Measurements from ENCODE around the gene SIN3B.

SIN3B gene

GRCh38 chr19:16829822-16830289 lies 658 bp downstream of the SIN3B start:
- DNase-seq = no peak

GRCh38 chr19:16830679-16831078 lies 1.5 kb downstream of the SIN3B start:
- no peak for DNase-seq

DNA sequence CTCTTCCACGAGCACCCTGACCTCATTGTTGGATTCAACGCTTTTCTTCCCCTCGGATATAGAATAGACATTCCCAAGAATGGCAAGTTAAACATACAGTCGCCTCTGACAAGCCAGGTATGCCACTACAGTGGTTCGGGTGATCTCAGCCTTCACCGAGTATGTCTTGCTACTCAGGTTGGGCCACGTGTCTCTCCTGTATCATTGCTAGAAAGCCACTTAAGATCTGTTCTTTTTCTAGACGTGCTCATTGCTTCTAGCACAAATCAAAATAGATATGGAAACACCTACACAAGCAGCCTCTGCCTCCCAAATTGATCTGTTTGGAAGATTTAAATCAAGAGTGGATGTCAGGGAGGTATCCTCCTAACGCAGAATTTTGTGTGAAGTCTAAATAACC lies 2.3 kb downstream of the SIN3B start:
- no peak for DNase-seq

GRCh38 chr19:16834747-16835146 lies 5.5 kb downstream of the SIN3B start:
- DNase-seq = no peak

- DNase-seq = no peak
Measured at GRCh38 chr19:16836115-16837034, 7.2 kb downstream of the SIN3B start.

- DNase-seq = no peak
Measured at GRCh38 chr19:16837035-16837362, 7.8 kb downstream of the SIN3B start.

GRCh38 chr19:16841391-16841926 lies 12.3 kb downstream of the SIN3B start:
- no peak for DNase-seq

DNA sequence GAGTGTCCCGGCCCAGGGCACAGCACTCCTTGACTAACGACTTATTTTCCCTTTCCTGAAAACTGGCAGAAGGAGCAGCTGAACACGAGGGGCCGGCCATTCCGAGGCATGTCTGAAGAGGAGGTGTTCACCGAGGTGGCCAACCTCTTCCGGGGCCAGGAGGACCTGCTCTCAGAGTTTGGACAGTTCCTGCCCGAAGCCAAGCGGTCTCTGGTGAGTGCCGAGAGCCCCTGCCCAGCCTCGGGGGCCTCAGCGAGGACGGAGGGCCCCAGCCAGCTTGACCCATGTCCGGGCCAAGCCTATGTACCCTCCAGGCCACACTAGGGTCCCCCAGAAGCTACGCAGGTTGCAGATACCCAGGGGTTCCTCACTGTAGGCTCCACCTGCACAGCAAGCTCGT lies 17.7 kb downstream of the SIN3B start:
- DNase-seq = no peak

- DNase-seq = no peak
Measured at GRCh38 chr19:16847430-16847829, 18.2 kb downstream of the SIN3B start.

- no peak for DNase-seq
Measured at GRCh38 chr19:16849168-16849567, 20.0 kb downstream of the SIN3B start.

GRCh38 chr19:16850133-16850532 lies 20.9 kb downstream of the SIN3B start:
- no peak for DNase-seq

DNA sequence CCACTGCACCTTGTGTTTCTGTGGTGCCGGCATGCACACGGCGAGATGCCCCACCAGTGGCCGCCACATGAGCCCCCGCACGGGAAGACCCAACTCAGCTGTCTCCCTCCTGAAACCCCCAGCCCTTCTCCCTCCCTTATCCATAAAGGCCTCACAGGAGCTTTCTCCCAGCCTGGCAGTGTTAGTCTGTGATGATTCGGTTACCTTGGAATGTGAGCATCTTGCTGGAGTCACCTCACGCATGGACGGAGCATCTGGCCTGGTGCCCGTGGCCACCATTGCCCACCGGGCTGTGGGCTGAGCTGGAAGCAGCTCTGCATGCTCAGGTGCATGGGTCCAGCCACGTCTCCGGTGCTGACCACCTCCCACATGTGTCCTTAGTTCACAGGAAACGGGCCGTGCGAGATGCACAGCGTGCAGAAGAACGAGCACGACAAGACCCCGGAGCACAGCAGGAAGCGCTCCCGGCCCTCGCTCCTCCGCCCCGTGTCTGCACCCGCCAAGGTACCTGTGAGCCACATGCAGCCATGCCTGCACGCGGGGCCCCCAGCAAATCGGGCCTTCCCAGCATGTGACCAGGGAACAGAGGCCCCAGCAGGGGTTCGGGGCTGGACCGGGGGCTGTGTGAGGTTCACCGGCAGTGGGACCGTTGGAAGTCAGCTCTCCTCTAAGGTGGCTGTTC lies 22.0 kb downstream of the SIN3B start:
- DNase-seq = no peak

DNA sequence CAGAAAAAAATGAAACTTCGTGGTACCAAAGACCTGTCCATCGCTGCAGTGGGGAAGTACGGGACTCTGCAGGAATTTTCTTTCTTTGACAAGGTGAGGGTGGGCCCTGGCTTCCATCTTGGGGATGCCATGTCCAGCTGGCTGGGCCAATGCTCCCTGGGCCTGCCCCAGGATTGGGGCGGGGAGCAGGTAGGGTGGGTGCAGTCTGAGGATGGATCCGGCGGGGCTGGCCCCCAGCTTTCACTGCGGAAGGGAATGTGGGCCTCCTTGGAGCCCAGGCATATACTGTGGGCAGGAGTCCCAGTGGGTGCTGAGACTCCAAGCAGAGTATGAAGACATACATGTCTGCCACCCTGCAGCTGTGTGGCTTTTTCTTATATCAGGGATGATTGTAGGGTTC lies 23.9 kb downstream of the SIN3B start:
- DNase-seq = no peak

DNA sequence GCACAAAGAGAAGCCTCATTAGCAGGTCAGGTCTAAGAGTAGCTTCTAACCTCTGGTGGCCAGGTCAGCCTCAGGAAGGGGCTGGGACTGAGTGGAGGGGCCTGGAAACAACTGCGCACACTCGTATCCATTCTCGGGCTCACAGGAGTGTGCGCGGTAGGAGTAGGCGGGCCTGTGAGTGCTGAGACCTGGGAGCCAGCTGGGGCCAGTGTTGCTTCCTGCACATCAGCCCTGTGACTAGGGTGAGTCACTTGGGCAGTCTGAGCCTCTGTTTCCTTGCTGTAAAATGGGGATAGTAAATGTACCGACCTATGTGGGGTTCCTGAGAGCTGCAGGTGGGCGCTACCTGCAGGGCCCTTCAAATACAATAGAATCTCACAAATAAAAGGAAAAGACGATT lies 26.9 kb downstream of the SIN3B start:
- no peak for DNase-seq

- no peak for DNase-seq
Measured at GRCh38 chr19:16859626-16860025, 30.4 kb downstream of the SIN3B start.

- no peak for DNase-seq
Measured at GRCh38 chr19:16860118-16860517, 30.9 kb downstream of the SIN3B start.

DNA sequence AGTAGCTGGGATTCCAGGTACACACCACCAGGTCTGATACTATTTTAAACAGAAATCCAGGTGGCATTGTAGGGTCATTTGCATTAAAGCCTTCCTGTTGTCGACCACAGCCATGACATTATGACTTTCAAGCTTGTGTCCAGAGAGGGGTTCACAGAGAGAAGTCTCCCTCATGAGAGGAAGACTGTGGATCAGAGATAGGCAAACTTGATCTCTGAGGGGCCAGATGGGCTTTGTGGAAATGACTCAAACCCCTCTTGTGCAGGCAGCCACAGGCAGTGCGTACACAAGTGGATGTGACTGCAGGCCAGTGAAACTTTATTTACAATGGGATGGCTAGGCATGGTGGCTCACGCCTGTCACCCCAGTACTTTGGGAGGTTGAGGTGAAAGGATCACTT lies 31.8 kb downstream of the SIN3B start:
- DNase-seq = no peak

DNA sequence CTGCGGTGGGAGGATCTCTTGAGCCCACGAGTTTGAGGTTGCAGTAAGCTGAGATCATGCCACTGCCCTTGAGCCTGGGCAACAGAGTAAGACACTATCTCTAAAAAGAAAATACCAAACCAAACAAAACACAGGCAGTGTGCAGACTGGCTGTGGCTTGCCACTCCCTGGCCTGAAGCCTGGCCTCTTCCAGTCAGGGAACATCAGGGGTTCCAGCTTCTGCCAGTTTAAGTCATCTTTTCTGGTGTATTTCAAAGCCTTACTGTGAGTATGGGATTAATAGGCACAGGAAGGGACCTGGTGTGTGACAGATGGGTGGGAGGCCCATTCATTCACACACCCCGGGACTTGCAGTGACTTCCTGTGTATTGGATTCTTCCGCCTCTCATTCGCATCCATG lies 32.6 kb downstream of the SIN3B start:
- DNase-seq = no peak

GRCh38 chr19:16862826-16863415 lies 33.7 kb downstream of the SIN3B start:
- DNase-seq = no peak

DNA sequence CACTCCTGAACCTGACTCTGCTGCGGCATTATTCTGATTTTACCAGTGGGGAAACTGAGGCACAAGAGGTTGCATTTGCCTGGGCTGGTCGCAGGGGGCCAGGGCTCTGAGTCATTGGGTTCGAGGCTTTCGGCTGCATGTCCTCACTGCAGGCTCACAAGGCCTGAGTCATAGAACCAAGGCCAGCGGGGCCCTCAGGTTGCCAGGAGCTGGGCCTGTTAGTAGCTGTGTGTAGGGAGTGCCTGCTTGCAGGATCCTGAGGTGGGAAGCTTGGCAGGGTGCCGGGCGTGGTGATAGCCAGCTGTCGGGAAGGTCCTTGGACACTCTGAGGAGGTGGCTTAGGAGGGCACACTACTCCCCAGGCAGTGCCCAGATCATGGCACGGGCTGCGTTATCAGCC lies 38.0 kb downstream of the SIN3B start:
- no peak for DNase-seq

GRCh38 chr19:16868423-16869130 lies 39.4 kb downstream of the SIN3B start:
- no peak for DNase-seq

GRCh38 chr19:16869331-16869972 lies 40.3 kb downstream of the SIN3B start:
- DNase-seq = no peak

DNA sequence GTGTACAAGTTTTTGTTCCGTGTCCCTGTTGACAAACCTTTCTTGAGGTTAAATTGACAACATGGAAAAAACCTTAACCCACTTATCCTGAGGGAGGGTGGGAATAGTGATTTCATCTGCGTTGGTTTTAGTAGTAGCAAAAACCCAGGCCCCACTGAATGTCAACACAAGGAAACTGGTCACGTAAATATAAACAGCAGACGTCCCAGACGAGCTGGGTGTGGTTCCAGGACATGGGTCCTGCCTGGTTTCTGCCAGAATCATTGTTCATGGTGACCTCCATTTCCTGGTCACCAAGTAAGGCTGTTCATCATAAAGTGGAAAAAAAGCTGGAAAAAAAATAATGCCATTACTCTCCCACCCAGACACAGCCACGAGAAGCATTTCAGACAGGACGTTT lies 42.7 kb downstream of the SIN3B start:
- no peak for DNase-seq
